ENCODE data around the gene ZNF862. TPM values are rescaled to one million over a fixed set of nuclear protein-coding genes. Genes with fewer than 3 reads are reported as not detected.

Gene ZNF862
- total and polyA plus RNA-seq, 10 of the 15 experiments (the other 5 are each of a cell fraction or from before 2014, with no cell fraction given), result 0.49 to 7.7 (median 3.5) TPM

DNA sequence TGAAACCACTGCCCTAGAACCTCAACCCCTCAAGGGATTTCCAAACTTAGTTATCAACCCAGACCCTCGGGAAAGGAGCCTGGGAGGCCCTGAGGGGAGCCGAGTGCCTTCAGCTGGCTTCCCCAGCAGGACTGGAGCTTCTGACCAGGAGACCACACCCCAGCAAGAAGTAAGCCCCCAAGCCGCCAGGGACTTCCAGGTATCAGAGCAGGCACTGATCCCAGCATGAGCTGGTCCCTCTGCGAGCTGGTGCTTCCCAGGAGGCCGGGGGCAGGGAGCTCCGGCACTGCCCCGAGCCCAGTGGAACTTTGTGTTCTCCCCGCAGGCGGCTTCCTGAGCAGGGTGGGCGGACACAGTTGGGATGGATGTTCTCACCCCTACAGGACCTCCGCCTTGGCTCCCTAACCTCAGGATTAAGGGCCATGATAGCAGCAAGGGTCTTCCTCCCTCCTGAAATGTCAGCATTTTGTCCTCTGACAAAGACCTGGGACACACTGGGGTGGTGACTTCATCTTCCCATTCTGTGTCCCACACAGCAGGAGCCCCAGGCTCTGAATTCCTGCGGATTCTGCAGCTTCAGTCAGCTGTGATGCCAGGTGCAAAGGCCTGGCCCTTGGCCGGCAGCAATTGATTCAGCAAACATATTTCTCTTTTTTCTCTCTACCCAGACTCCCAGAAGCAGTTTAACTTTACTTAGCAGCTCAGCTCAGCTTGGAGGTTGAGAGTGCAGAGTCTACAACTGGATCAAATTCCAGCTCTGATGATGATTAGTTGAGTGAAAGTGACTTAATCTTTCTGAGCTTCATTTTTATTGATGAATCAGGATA is 47.2 kb downstream of the ZNF862 start (continued):
- TF ChIP-seq ZBTB33 (IDR thresholded peaks at IDR 0.05), result no peak
- no peak for TF ChIP-seq ZNF207 (IDR thresholded peaks at IDR 0.05; ENCODE audit: borderline replicate concordance)
- TF ChIP-seq SMARCA5 (IDR thresholded peaks at IDR 0.05), result no peak
- no peak for TF ChIP-seq GABPA (IDR thresholded peaks at IDR 0.05; ENCODE audit: low read depth)
- no peak for TF ChIP-seq NRF1 (conservative IDR thresholded peaks at IDR 0.05; ENCODE audit: low read depth, low read length)
- TF ChIP-seq ASH2L (IDR thresholded peaks at IDR 0.05; ENCODE audit: borderline replicate concordance, low read depth), result no peak
- no peak for TF ChIP-seq PAX5 (IDR thresholded peaks at IDR 0.05; ENCODE audit: borderline replicate concordance, low read depth, low read length)
- no peak for TF ChIP-seq KLF5 (IDR thresholded peaks at IDR 0.05; ENCODE audit: partially characterized antibody)
- TF ChIP-seq NFYB (IDR thresholded peaks at IDR 0.05; ENCODE audit: insufficient read depth, low read depth, low read length), result no peak
- TF ChIP-seq MAX (IDR thresholded peaks at IDR 0.05; ENCODE audit: low read depth, low read length), result no peak
- no peak for TF ChIP-seq ZNF687 (IDR thresholded peaks at IDR 0.05)

All from GM12878 (cell line).